Skeletal muscle cell (primary cell): Measurements from ENCODE around the gene LGR6.
"Not testable (repeated sequence)": the region's sequence is repeated elsewhere in the genome, so short reads cannot be mapped to it uniquely, and the experiment has no call there.

Experiments used
- DNase-seq: peaks from one replicate; pipeline ENCODE4 v3.0.0-alpha.2; 2010; ENCODE audit warnings: low read depth
- H3K4me3 ChIP-seq: 2 replicates; pipeline ENCODE4 v1.5.1; 2011; ENCODE audit warnings: low read depth, mild to moderate bottlenecking, control low read depth, low read length, moderate library complexity

LGR6 gene

DNA sequence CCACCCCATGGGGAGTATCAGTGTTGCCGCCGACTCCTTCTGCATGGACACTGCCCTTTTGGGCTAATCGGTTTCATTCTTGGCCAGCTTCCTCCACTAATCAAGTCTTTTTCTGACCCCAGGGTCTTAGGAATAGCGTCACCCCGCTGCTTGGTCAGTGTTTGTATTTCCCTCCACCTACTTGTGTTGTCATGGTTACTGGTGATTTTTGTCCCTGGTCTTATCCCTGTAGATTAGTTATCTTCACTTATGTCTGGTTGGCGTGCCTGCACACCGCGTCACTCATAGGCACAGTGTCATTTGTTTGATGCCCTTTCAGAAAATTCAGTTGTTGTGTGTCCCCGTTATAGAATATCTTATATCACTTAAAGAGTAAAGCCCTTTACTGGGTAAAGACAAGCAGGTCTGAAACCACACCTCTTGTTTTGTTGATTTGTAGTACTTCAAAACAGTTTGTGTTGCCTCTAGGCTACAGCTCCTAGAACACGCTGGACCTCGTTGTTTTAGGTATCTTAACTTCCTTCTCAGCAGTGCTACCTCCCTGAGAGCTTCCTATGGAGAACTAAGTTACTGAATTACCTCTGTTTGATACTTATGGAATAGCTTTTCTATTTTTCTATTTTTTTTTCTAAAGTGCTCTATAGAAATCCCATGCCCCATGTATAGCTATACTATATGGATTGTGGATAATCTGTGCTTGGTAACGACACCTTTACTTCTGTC, 155.8 kb downstream of the LGR6 start:
- DNase-seq: no peak
- H3K4me3 ChIP-seq: peak overlapping the region; percentile 98

DNA sequence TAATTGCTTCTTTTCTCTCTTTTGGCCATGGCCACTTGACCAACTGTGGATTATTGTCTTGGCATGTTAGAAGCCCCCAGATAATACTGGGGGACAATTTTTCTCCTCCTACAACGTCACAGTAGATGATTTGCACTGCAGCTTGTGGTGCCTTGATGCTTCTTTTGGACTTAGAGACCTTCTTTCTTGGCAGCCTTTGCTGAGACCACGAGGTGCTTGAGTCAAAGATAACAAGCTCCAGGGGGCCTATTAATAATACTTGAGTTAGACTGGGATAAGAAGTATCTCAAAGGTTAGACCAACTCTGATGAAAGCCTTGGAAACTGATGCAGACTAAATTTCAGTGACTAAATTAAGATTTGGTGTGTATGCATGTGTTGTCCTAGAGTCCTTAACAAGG, 158.1 kb downstream of the LGR6 start:
- no peak for DNase-seq
- no peak overlapping the region for H3K4me3 ChIP-seq

DNA sequence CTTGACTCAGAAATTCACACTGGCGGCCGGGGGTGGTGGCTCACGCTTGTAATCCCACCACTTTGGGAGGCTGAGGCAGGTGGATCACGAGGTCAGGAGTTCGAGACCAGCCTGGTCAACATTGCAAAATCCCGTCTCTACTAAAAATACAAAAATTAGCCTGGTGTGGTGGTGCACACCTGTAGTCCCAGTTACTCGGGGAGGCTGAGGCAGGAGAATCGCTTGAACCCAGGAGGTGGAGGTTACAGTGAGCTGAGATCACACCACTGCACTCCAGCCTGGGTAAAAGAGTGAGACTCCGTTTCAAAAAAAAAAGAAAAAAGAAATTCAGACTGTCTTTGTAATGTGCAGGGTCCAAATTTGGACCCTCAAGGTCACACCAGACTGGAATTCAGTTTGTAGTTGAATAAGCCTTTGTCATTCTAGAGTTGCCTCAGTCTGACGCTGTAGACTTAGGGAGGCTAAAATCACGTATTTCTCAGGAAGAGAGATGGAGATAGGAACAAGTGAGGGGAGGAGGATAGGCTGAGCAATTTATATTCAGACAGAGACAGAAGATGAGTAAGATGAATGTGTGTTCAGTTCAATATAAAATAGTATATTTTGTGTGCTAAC, 159.1 kb downstream of the LGR6 start:
- DNase-seq, H3K4me3 ChIP-seq: not testable (repeated sequence)

- no peak for DNase-seq
- no peak overlapping the region for H3K4me3 ChIP-seq
These were observed 162.4 kb downstream of the LGR6 start for GRCh38 chr1:202355944-202356553.

DNA sequence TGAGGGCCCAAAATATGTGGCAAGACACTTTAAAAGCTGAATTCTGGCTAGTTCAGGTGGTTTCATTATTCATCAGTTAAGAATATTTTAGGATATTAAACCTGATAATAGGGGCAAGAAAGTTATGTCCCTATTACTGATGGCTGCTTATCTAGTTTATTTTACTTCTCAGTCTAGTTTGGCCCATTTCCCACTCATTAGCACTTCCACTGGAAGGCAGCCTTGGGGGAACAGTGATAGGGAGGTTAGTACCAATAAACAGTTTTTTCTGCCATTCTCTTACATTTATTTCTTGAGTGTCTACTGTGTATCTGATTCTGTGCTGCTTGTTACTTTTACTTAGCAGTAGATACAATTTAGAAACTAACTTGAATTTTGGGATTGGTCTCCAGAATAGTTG, 163.9 kb downstream of the LGR6 start:
- H3K4me3 ChIP-seq: no peak overlapping the region
- DNase-seq: no peak

DNA sequence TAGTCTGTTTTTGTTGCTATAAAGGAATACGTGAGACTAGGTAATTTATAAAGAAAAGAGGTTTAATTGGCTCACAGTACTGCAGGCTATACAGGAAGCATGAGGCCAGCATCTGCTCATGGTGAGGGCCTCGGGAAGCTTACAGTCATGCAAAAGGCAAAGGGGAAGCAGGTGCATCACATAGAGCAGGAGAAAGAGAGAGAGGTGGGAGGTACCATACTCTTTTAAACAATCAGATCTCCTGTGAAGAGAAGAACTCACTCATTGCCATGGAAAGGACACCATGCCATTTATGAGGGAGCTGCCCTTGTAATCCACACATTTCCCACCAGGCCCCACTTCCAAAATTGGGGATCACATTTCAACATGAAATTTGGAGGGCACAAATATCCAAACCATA, 167.6 kb downstream of the LGR6 start:
- no peak for DNase-seq
- H3K4me3 ChIP-seq: no peak overlapping the region

GRCh38 chr1:202361701-202362100, 168.1 kb downstream of the LGR6 start:
- no peak overlapping the region for H3K4me3 ChIP-seq
- DNase-seq: no peak

GRCh38 chr1:202362212-202362611, 168.6 kb downstream of the LGR6 start:
- no peak overlapping the region for H3K4me3 ChIP-seq
- no peak for DNase-seq

GRCh38 chr1:202365092-202365815, 171.7 kb downstream of the LGR6 start:
- DNase-seq: no peak

DNA sequence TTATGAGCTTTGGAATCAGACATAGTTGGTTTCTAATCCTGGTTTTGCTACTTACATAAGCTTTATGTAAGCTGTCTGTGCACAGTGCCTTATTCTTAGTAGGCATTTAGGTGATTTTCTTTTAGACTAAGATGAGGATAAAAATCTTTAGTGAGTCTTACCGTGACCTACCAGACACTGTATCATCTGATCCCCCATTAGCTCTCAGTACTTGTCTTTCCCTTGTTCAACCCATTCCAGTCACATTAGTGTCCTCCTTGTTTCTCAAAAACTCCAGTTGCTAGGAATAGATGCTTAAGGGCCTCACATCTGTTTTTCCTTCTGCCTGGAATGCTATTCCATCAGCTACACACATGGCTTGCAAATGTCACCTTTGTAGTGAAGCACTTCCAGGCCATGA, 173.7 kb downstream of the LGR6 start:
- DNase-seq: no peak
- H3K4me3 ChIP-seq: no peak overlapping the region

More at GRCh38 chr1:202365092-202365815, 171.7 kb downstream of the LGR6 start:
- H3K4me3 ChIP-seq: no peak overlapping the region
